ENCODE data around the gene UBLCP1. TPM values are rescaled to one million over a fixed set of nuclear protein-coding genes. Genes with fewer than 3 reads are reported as not detected.
"Not testable (repeated sequence)": the region's sequence is repeated elsewhere in the genome, so short reads cannot be mapped to it uniquely, and the experiment has no call there.

UBLCP1 gene
- total RNA-seq, 1 donor from 2014 or later, result 15.0 TPM

DNA sequence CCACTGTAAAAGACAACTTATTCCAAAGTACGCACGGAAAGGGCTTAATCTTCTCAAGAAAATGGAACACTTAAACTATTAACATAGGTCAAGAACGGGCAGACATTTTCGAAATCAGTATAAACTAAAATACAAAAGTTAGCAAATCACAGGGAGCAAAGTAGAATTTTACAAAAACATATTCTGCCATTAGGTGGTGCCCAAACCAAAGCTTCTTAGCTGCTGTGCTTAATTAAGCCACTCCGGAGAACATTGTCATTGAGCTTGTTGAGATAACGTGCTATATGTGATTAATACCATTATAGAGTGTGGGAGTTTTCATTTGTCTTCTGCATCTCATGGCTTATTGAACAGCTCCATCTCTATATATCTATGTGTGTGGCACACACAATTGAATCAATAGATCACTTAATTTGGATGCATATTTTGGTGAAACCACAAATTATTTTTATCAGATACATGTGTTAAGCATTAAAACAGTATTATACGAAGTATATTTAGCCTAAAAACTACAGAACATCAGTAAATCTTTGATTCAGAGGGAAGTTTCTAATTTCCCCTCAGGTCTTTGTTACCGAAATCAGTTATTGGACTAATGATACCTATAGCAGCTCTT, 23.4 kb downstream of the UBLCP1 start:
- no peak for DNase-seq (ENCODE audit: extremely low spot score in 2 of 2)
- H3K27me3 ChIP-seq, result no peaks in the 10 kb centered on the region
- no peak overlapping the region for H3K4me3 ChIP-seq
- H3K9me3 ChIP-seq, result no peaks in the 10 kb centered on the region
- no peak overlapping the region for H3K27ac ChIP-seq
- TF ChIP-seq, protein P1, sequence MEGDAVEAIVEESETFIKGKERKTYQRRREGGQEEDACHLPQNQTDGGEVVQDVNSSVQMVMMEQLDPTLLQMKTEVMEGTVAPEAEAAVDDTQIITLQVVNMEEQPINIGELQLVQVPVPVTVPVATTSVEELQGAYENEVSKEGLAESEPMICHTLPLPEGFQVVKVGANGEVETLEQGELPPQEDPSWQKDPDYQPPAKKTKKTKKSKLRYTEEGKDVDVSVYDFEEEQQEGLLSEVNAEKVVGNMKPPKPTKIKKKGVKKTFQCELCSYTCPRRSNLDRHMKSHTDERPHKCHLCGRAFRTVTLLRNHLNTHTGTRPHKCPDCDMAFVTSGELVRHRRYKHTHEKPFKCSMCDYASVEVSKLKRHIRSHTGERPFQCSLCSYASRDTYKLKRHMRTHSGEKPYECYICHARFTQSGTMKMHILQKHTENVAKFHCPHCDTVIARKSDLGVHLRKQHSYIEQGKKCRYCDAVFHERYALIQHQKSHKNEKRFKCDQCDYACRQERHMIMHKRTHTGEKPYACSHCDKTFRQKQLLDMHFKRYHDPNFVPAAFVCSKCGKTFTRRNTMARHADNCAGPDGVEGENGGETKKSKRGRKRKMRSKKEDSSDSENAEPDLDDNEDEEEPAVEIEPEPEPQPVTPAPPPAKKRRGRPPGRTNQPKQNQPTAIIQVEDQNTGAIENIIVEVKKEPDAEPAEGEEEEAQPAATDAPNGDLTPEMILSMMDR (IDR thresholded peaks at IDR 0.05), result peak in 1 of 3 experiments; percentile 33
- no peak for TF ChIP-seq POLR2A (IDR thresholded peaks at IDR 0.05)
- intact Hi-C loops (cut with DNase I), result no loop called here
- no peaks in the 10 kb centered on the region for H3K4me1 ChIP-seq
- no peaks in the 10 kb centered on the region for H3K36me3 ChIP-seq

DNA sequence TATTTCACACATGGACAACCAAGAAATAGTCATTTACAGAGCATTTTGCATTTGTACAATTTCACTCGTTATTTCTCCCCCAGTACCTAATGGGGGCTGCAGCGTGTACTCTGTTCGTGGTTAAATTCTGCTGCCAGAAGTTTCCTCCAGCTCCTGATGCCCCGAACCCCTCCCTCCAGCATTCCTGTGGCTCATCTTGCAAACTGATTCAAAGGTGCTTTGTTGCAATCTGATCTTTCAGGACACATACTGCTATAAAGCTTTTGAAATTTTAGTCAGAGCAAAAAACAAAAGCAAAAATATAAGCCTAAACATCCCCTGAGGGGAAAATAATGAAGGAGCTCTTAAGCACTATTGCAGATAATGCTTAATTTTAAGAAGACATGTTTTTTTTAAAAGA, 27.7 kb downstream of the UBLCP1 start:
- intact Hi-C loops (cut with DNase I), result no loop called here
- Histone ChIP-seq H3K27me3 (no peaks in the 10 kb centered on the region), H3K4me3 (no peak overlapping the region), H3K36me3 (no peaks in the 10 kb centered on the region), H3K27ac (no peak overlapping the region), H3K9me3 (no peaks in the 10 kb centered on the region), H3K4me1 (no peaks in the 10 kb centered on the region)
- DNase-seq (ENCODE audit: extremely low spot score in 2 of 2), result no peak
- TF ChIP-seq POLR2A (IDR thresholded peaks at IDR 0.05) (no peak), POLR2AphosphoS5 (IDR thresholded peaks at IDR 0.05; ENCODE audit: insufficient read depth in 1 of 2, low read depth in 1 of 2) (no peak)
- TF ChIP-seq, protein P1 (IDR thresholded peaks at IDR 0.05), result no peak

DNA sequence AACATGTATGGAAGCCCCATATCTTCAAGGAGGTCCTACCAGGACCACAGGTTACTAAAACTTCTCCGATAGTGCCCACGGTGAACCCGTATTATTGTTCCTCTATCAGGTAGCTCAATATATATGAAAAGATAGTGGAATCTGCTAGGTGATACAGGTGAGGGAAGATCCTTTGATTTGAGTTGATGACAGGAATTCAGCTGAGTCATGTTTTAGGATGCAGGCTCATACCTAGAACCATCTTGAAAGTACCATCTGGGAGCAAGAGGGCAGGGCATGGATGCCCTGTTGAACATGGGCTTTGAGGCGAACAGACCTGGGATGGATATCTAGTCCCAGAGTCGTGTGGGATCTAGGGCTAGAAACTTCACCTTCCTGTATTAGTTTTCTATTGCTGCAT, 31.8 kb downstream of the UBLCP1 start:
- H3K4me3 ChIP-seq, result no peak overlapping the region
- no peaks in the 10 kb centered on the region for H3K9me3 ChIP-seq
- H3K4me1 ChIP-seq, result no peaks in the 10 kb centered on the region
- no peaks in the 10 kb centered on the region for H3K27me3 ChIP-seq
- no peak for TF ChIP-seq POLR2A (IDR thresholded peaks at IDR 0.05)
- TF ChIP-seq, protein P1 (IDR thresholded peaks at IDR 0.05), result no peak
- TF ChIP-seq POLR2AphosphoS5 (IDR thresholded peaks at IDR 0.05; ENCODE audit: insufficient read depth in 1 of 2, low read depth in 1 of 2), result no peak
- DNase-seq (ENCODE audit: extremely low spot score in 2 of 2), result no peak
- no peaks in the 10 kb centered on the region for H3K36me3 ChIP-seq
- intact Hi-C loops (cut with DNase I), result no loop called here
- H3K27ac ChIP-seq, result no peak overlapping the region

- not testable (repeated sequence) for H3K9me3 ChIP-seq; DNase-seq (ENCODE audit: extremely low spot score in 2 of 2); H3K27ac ChIP-seq
These were observed 34.2 kb downstream of the UBLCP1 start for GRCh38 chr5:159297300-159297699.

GRCh38 chr5:159301466-159301865, 38.4 kb downstream of the UBLCP1 start:
- DNase-seq (ENCODE audit: extremely low spot score in 2 of 2), result no peak
- TF ChIP-seq POLR2AphosphoS5 (IDR thresholded peaks at IDR 0.05; ENCODE audit: insufficient read depth in 1 of 2, low read depth in 1 of 2) (no peak), POLR2A (IDR thresholded peaks at IDR 0.05) (no peak)
- TF ChIP-seq, protein P1 (IDR thresholded peaks at IDR 0.05), result no peak
- Histone ChIP-seq H3K27me3 (no peaks in the 10 kb centered on the region), H3K4me1 (no peaks in the 10 kb centered on the region), H3K27ac (no peak overlapping the region), H3K36me3 (no peaks in the 10 kb centered on the region), H3K9me3 (no peaks in the 10 kb centered on the region), H3K4me3 (no peak overlapping the region)
- intact Hi-C loops (cut with DNase I), result no loop called here

More at GRCh38 chr5:159297300-159297699, 34.2 kb downstream of the UBLCP1 start:
- H3K36me3 ChIP-seq; H3K4me3 ChIP-seq; H3K27me3 ChIP-seq; H3K4me1 ChIP-seq; intact Hi-C loops (cut with DNase I): not testable (repeated sequence)

DNA sequence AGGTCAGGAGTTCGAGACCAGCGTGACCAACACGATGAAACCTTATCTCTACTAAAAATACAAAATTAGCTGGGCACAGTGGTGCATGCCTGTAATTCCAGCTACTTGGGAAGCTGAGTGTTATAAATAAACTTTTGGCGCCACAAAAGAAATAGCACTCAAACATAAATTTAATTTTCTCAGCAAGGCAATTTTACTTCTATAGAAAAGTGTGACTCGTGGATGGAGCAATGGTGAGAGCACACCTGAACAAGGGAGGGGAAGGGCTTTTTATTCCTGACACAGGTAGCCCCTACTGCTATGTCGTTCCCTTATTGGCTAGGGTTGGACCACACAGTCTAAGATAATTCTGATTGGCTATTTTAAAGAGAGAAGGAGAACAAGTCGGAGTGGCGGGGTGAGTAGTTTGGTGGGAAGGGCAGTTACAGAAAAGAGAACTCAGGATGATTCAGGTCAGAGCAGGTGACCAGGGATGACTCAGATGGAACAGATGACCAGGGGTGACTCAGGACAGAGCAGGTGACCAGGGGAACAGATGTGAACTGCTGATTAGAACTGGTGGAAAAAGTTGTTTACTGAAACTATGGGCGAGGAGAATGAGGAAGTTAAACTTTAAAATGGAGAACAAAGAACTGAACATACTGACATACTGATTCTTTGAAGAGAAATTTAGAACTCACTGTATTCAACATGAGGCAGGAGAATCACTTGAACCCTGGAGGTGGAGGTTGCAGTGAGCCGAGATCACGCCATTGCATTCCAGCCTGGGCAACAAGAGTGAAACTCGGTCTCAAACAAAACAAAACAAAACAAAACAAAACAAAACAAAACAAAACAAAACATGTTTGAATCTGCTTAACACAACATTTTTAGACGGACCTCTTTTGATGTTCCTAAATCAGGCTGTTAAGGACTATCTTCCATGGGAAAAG, 39.1 kb downstream of the UBLCP1 start:
- H3K27me3 ChIP-seq; intact Hi-C loops (cut with DNase I); H3K27ac ChIP-seq; H3K36me3 ChIP-seq; H3K4me3 ChIP-seq; DNase-seq (ENCODE audit: extremely low spot score in 2 of 2); H3K9me3 ChIP-seq; H3K4me1 ChIP-seq: not testable (repeated sequence)

Measured in vagina (tissue), 2 donors.